ENCODE data around the gene SLC39A7. TPM values are rescaled to one million over a fixed set of nuclear protein-coding genes. Genes with fewer than 3 reads are reported as not detected.
A peak's percentile ranks its signal among the peaks of the same experiment; 100 is the strongest.

The SLC39A7 gene
- total and polyA plus RNA-seq, 2 donors (not counting 3 experiments of a cell fraction or from before 2014, with no cell fraction given): 99.8 to 129 TPM

DNA sequence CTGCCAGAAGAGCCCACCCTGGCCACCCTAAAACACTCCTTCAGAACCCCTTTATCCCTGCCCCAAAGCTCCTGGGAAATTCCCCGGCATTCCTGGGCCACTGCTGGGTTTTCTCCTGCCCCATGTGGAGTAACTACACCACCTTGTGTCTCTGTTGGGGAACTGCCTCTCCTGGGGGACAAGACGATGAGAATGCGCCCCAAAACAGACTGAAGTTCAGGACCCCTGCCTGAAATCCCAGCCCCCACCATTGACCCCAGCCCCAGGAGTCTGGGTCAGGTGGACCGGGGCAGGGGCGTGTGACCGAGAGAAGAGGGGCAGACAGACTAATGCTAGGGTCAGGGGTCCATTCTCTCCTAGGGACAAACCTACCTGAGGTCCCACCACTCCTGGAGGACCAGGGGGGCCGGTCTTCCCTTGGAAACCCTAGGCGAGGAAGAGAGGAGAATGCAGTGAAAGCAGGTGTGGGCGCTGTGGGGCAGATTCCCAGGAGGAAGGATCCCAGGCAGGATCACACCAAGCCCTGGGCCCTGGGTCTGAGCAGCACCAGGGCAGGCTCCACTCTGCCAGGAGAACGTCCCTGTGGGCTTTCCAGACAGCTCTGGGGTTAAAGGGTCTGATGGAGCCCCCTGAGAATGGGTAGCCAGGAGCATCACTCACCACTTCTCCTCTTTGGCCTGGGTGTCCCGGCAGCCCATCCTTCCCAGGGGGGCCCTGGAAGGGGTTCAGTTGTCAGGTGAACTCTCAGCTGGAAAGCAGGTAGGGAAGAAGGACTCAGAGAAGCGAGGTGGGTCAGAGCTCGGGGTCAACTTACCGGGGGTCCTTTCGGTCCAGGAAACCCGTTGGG, 27.8 kb upstream of the SLC39A7 start:
- Histone ChIP-seq H3K9ac (replicated peaks; ENCODE audit: extremely low read depth, insufficient read depth, low read length) (no peak overlapping the region), H3K4me1 (ENCODE audit: control insufficient read depth, extremely low read depth, insufficient read depth, low read length) (no peaks in the 10 kb centered on the region), H3K27me3 (ENCODE audit: control insufficient read depth in 2 of 2, insufficient read depth in 2 of 2, low read length in 2 of 2) (no peaks in the 10 kb centered on the region), H3K79me2 (ENCODE audit: control insufficient read depth, insufficient read depth, low read length) (no peaks in the 10 kb centered on the region), H3K36me3 (ENCODE audit: control insufficient read depth in 2 of 2, extremely low read depth in 1 of 2, insufficient read depth in 2 of 2, low read length in 2 of 2) (no peaks in the 10 kb centered on the region), H3K9me1 (replicated peaks; ENCODE audit: control insufficient read depth, extremely low read depth, insufficient read depth, low read length) (no peaks in the 10 kb centered on the region), H3K4me3 (replicated peaks in 1 of 3; ENCODE audit: insufficient read depth in 1 of 3, low read depth in 1 of 3, low read length in 3 of 3) (no peak overlapping the region), H2AFZ (ENCODE audit: low read depth, low read length) (no peak overlapping the region), H3K27ac (ENCODE audit: insufficient read depth, low read depth, low read length) (no peak overlapping the region), H4K20me1 (replicated peaks; ENCODE audit: control insufficient read depth, extremely low read depth, insufficient read depth, low read length) (no peaks in the 10 kb centered on the region), H3K4me2 (ENCODE audit: insufficient read depth, low read length) (no peak overlapping the region), H3K9me3 (replicated peaks; ENCODE audit: control insufficient read depth, insufficient read depth, low read length) (no peaks in the 10 kb centered on the region)
- CTCF ChIA-PET: interaction anchor here (0.6 to 3.0 kb wide), 19 partner anchors 11 to 239 kb away, joined by 3 to 19 read pairs (median 4); partner anchors contain the start of gene HLA-DPA1
- DNase-seq (ENCODE audit: low read depth, low spot score): no peak
- intact Hi-C loops (cut with micrococcal nuclease): no loop called here
- no peak for FAIRE-seq
- dilution Hi-C loops (cut with MboI; ENCODE audit: extremely low pct_ligation_motif_present, low sequenced_read_pairs): no loop called here
- POLR2A ChIA-PET: no interaction called here
- no TSS peak for BruUV-seq (replicated peaks)
- TF ChIP-seq, protein P1, sequence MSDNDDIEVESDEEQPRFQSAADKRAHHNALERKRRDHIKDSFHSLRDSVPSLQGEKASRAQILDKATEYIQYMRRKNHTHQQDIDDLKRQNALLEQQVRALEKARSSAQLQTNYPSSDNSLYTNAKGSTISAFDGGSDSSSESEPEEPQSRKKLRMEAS (IDR thresholded peaks at IDR 0.05; ENCODE audit: insufficient read depth, insufficient read length): no peak
- TF ChIP-seq, protein P2, sequence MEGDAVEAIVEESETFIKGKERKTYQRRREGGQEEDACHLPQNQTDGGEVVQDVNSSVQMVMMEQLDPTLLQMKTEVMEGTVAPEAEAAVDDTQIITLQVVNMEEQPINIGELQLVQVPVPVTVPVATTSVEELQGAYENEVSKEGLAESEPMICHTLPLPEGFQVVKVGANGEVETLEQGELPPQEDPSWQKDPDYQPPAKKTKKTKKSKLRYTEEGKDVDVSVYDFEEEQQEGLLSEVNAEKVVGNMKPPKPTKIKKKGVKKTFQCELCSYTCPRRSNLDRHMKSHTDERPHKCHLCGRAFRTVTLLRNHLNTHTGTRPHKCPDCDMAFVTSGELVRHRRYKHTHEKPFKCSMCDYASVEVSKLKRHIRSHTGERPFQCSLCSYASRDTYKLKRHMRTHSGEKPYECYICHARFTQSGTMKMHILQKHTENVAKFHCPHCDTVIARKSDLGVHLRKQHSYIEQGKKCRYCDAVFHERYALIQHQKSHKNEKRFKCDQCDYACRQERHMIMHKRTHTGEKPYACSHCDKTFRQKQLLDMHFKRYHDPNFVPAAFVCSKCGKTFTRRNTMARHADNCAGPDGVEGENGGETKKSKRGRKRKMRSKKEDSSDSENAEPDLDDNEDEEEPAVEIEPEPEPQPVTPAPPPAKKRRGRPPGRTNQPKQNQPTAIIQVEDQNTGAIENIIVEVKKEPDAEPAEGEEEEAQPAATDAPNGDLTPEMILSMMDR (IDR thresholded peaks at IDR 0.05; ENCODE audit: extremely low read depth in 1 of 2, insufficient read depth in 1 of 2, low read depth in 1 of 2, low read length in 2 of 2): peak; percentile 26 to 34
- TF ChIP-seq POLR2A (IDR thresholded peaks at IDR 0.05; ENCODE audit: low read depth, low read length) (no peak), MYC (IDR thresholded peaks at IDR 0.05; ENCODE audit: low read depth, low read length) (no peak)

All from endothelial cell of umbilical vein (primary cell).